Osteocyte (in vitro differentiated cells): Measurements from ENCODE around the gene TPCN2. TPM values are rescaled to one million over a fixed set of nuclear protein-coding genes. Genes with fewer than 3 reads are reported as not detected.

Experiments
- DNase-seq: peaks from one replicate; pipeline ENCODE4 v3.0.0; 2021; ENCODE audit warnings: mixed read lengths; ENCODE audit not compliant: unreplicated experiment; ENCODE audit errors: extremely low spot score
- H3K27ac Mint-ChIP-seq: one replicate; pipeline ENCODE4 v1.8.0; 2021; ENCODE audit warnings: mild to moderate bottlenecking, mixed read lengths; ENCODE audit not compliant: unreplicated experiment
- H3K27me3 Mint-ChIP-seq: one replicate; pipeline ENCODE4 v1.8.0; 2021; ENCODE audit warnings: mixed read lengths; ENCODE audit not compliant: unreplicated experiment
- H3K36me3 Mint-ChIP-seq: one replicate; pipeline ENCODE4 v1.8.0; 2021; ENCODE audit warnings: mixed read lengths; ENCODE audit not compliant: unreplicated experiment
- H3K4me1 Mint-ChIP-seq: one replicate; pipeline ENCODE4 v1.8.0; 2021; ENCODE audit warnings: mixed read lengths; ENCODE audit not compliant: unreplicated experiment
- H3K4me3 Mint-ChIP-seq: one replicate; pipeline ENCODE4 v1.8.0; 2021; ENCODE audit warnings: mild to moderate bottlenecking, moderate library complexity, mixed read lengths; ENCODE audit not compliant: unreplicated experiment
- H3K9me3 Mint-ChIP-seq: one replicate; pipeline ENCODE4 v1.8.0; 2021; ENCODE audit warnings: mixed read lengths; ENCODE audit not compliant: unreplicated experiment
- total RNA-seq: library from RNA; stranded (reverse); gene quantifications from 2 replicates; pipeline ENCODE4 v1.2.1, GENCODE V29; 2021
- TF ChIP-seq, protein P1 (sequence below): fragments of 200-600 bp; sonication (generic); IDR thresholded peaks from 2 replicates; pipeline ENCODE4 v1.5.0; 2021; ENCODE audit warnings: antibody characterized with exemption, mild to moderate bottlenecking, moderate library complexity

TPCN2 gene
- total RNA-seq, 1 donor from 2014 or later = 22.4 TPM

DNA sequence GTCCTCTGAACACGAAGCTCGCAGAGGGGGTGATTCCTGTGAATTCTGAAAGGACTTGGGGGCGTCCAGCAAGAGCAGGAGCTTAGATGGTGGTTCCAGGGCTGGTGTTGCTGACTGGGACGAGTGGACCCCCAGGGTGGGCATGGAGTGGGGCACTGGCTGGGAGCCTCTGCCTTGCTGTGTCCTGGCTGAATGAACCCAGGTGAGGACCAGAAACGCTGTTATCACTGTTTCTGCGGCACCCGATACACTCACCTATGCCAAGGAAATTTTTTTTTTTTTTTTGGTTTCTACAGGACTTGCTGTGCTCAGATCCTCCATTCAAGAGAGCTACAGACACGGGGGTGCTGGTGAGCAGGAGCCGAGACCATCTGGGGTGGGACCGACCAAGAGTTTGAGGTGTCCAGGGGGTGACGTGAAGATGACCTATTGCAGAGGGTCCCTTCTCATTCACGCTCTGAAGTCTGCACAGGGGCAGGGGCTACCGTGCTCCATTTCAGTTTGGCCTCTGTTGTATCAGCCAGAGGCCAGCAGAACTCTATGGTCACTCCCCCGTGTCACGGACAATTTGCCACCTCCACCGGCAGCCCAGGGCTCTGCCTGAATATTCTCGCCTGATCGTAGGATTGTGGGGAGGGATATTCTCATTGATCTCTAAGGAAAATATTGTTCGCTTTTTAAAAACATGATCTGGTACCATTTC is 110.6 kb downstream of the TPCN2 start:
- no peak overlapping the region for H3K4me3 Mint-ChIP-seq
- no peak for DNase-seq
- no peak overlapping the region for H3K27ac Mint-ChIP-seq
- peaks cover 25% of the 10 kb centered on the region for H3K4me1 Mint-ChIP-seq
- H3K36me3 Mint-ChIP-seq = no peaks in the 10 kb centered on the region
- H3K27me3 Mint-ChIP-seq = no peaks in the 10 kb centered on the region
- TF ChIP-seq, protein P1, sequence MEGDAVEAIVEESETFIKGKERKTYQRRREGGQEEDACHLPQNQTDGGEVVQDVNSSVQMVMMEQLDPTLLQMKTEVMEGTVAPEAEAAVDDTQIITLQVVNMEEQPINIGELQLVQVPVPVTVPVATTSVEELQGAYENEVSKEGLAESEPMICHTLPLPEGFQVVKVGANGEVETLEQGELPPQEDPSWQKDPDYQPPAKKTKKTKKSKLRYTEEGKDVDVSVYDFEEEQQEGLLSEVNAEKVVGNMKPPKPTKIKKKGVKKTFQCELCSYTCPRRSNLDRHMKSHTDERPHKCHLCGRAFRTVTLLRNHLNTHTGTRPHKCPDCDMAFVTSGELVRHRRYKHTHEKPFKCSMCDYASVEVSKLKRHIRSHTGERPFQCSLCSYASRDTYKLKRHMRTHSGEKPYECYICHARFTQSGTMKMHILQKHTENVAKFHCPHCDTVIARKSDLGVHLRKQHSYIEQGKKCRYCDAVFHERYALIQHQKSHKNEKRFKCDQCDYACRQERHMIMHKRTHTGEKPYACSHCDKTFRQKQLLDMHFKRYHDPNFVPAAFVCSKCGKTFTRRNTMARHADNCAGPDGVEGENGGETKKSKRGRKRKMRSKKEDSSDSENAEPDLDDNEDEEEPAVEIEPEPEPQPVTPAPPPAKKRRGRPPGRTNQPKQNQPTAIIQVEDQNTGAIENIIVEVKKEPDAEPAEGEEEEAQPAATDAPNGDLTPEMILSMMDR = no peak
- peaks cover 18% of the 10 kb centered on the region for H3K9me3 Mint-ChIP-seq

DNA sequence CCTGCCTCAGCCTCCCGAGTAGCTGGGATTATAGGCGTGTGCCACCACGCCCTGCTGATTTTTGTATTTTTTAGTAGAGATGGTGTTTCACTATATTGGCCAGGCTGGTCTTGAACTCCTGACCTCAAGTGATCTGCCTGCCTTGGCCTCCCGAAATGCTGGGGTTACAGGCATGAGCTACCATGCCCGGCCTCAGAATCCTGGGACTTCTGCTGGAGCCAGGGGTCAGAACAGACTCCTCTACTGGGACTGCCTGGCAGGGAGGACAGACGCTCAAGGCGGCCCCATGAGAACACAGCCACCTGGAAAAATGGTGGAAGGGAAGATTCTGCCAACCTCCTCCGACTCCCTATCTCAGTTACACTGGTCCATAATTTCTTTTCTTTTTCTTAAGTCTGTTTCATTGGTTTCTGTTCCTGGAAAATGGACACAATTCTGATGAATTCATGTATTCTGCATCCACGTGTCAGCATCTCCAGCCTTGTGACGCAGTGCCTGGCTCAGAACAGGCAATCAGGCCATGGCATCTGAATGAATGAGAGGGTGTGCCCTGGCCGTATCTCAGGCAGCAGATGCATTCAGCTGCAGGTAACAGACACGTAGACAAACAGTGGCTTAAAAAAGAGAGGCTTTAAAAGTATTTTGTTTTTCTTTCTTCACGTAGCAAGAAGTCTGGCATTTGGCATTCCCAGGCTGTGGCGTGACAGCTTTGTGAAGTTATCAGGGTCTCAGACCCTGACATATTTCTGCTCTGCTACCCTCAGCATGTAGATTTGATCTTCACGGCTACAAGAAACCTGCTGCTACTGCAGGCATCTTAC is 111.8 kb downstream of the TPCN2 start:
- no peak overlapping the region for H3K27ac Mint-ChIP-seq
- H3K9me3 Mint-ChIP-seq = peaks cover 18% of the 10 kb centered on the region

DNA sequence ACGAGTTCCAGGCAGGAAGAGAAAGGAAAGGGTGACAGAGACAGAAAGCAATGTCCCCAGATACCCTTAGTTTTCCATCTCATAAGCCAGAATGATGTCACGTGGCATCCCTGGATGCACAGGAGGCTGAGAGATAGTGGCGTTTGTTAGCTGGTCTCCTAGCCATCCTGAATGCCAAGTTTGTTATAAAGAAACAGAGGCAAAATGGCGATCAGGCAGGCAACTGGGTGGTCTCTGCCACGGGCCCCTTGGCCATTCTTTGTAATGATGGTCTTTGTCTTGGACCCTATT is 112.3 kb downstream of the TPCN2 start:
- no peaks in the 10 kb centered on the region for H3K27me3 Mint-ChIP-seq
- no peak overlapping the region for H3K27ac Mint-ChIP-seq
- peaks cover 28% of the 10 kb centered on the region for H3K4me1 Mint-ChIP-seq
- TF ChIP-seq, protein P1 = no peak
- DNase-seq = no peak
- no peaks in the 10 kb centered on the region for H3K36me3 Mint-ChIP-seq
- no peak overlapping the region for H3K4me3 Mint-ChIP-seq
- peaks cover 18% of the 10 kb centered on the region for H3K9me3 Mint-ChIP-seq

More for the DNA sequence above, 111.8 kb downstream of the TPCN2 start:
- no peak for DNase-seq
- Mint-ChIP-seq H3K4me1 (peaks cover 27% of the 10 kb centered on the region), H3K36me3 (no peaks in the 10 kb centered on the region), H3K27me3 (no peaks in the 10 kb centered on the region), H3K4me3 (no peak overlapping the region)
- TF ChIP-seq, protein P1 = no peak

DNA sequence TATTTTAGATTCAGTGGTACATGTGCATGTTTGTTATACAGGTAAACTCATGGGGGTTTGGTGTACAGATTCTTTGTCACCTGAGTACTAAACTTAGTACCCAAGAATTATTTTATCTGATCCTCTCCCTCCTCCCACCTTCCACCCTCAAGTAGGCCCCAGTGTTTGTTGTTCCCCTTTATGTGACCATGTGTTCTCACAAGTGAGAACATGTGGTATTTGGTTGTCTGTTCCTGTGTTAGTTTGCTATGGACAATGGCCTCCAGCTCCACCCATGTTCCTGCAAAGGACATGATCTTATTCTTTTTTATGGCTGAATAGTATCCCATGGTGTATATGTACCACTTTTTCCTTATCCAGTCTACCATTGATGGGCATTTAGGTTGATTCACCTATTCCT is 113.8 kb downstream of the TPCN2 start:
- H3K27ac Mint-ChIP-seq = no peak overlapping the region
- no peak for DNase-seq
- TF ChIP-seq, protein P1 = no peak
- peaks cover 29% of the 10 kb centered on the region for H3K4me1 Mint-ChIP-seq
- no peaks in the 10 kb centered on the region for H3K27me3 Mint-ChIP-seq
- H3K4me3 Mint-ChIP-seq = no peak overlapping the region
- peaks cover 18% of the 10 kb centered on the region for H3K9me3 Mint-ChIP-seq
- no peaks in the 10 kb centered on the region for H3K36me3 Mint-ChIP-seq

GRCh38 chr11:69163842-69164241 is 115.1 kb downstream of the TPCN2 start:
- peaks cover 31% of the 10 kb centered on the region for H3K4me1 Mint-ChIP-seq
- no peak overlapping the region for H3K27ac Mint-ChIP-seq
- peaks cover 18% of the 10 kb centered on the region for H3K9me3 Mint-ChIP-seq
- no peak overlapping the region for H3K4me3 Mint-ChIP-seq
- DNase-seq = no peak
- H3K36me3 Mint-ChIP-seq = no peaks in the 10 kb centered on the region
- TF ChIP-seq, protein P1 = no peak
- no peaks in the 10 kb centered on the region for H3K27me3 Mint-ChIP-seq
